MCF 10A (cell line): ENCODE data around the gene P2RY6. TPM values are rescaled to one million over a fixed set of nuclear protein-coding genes. Genes with fewer than 3 reads are reported as not detected.

Source experiments
- Bru-seq: library from RNA; stranded (reverse); fragments of 400-500 nt; gene quantifications from one replicate; lab custom pipeline; 2021; lab: Mats Ljungman, UMichigan
- BruChase-seq, 2 experiments: library from RNA; stranded (reverse); fragments of 400-500 nt; gene quantifications; one replicate each; lab custom pipeline; 2021; lab: Mats Ljungman, UMichigan
- BruUV-seq: library from RNA; stranded (reverse); fragments of 400-500 nt; replicated peaks from 2 replicates; lab custom pipeline; 2021; lab: Mats Ljungman, UMichigan
- CTCF ChIA-PET: fragments of 300-600 bp; sonication (Branson Sonifier 250); formaldehyde crosslinking; extraction: SDS; loops from one replicate; lab custom pipeline; 2021; ENCODE audit warnings: antibody characterized with exemption, inconsistent platforms; lab: Yijun Ruan, JAX
- POLR2A ChIA-PET: fragments of 300-600, 350-650 bp; sonication (Branson Sonifier 250); formaldehyde crosslinking; extraction: SDS; loops from one replicate; lab custom pipeline; 2020; ENCODE audit warnings: antibody characterized with exemption, inconsistent platforms; lab: Yijun Ruan, JAX
- DNase-seq: peaks from one replicate; pipeline ENCODE4 v3.0.0-alpha.2; 2018; ENCODE audit not compliant: unreplicated experiment
- H3K27ac Mint-ChIP-seq: one replicate; pipeline ENCODE4 v1.8.0; 2022; ENCODE audit warnings: mild to moderate bottlenecking, low read depth, mixed read lengths; ENCODE audit not compliant: unreplicated experiment
- H3K27me3 Mint-ChIP-seq: one replicate; pipeline ENCODE4 v1.8.0; 2022; ENCODE audit warnings: mixed read lengths; ENCODE audit not compliant: insufficient read depth, unreplicated experiment
- H3K36me3 Mint-ChIP-seq: one replicate; pipeline ENCODE4 v1.8.0; 2022; ENCODE audit warnings: mild to moderate bottlenecking, moderate library complexity, mixed read lengths; ENCODE audit not compliant: insufficient read depth, unreplicated experiment
- H3K4me1 Mint-ChIP-seq: one replicate; pipeline ENCODE4 v1.8.0; 2022; ENCODE audit warnings: mixed read lengths; ENCODE audit not compliant: insufficient read depth, unreplicated experiment
- H3K4me3 Mint-ChIP-seq: one replicate; pipeline ENCODE4 v1.8.0; 2022; ENCODE audit warnings: mild to moderate bottlenecking, moderate library complexity, mixed read lengths; ENCODE audit not compliant: unreplicated experiment
- H3K9me3 Mint-ChIP-seq: one replicate; pipeline ENCODE4 v1.8.0; 2022; ENCODE audit warnings: mixed read lengths; ENCODE audit not compliant: unreplicated experiment
- CTCF ChIP-seq: fragments of 200-600 bp; IDR thresholded peaks from one replicate; pipeline ENCODE4 v1.8.0; 2022; ENCODE audit warnings: antibody characterized with exemption, mild to moderate bottlenecking; ENCODE audit not compliant: unreplicated experiment
- intact Hi-C: fragments of 100-400 bp; cut with micrococcal nuclease; formaldehyde crosslinking; loops from 2 replicates; pipeline ENCODE4 v1.14.1; 2022
- long read RNA-seq: library from polyadenylated mRNA; stranded (forward); transcript quantifications from one replicate; pipeline ENCODE4 v2.0.0, GENCODE V29; 2022
- total RNA-seq: library from RNA; stranded (reverse); gene quantifications from 2 replicates; pipeline ENCODE4 v1.2.3, GENCODE V29; 2022

P2RY6 gene
- total RNA-seq (not detected in 2 replicates), Bru-seq, nascent RNA (percentile 4 among the genes with signal in this experiment), BruChase-seq, experiment 1, labeled RNA remaining after a 6-hour chase (not detected), BruChase-seq, experiment 2, labeled RNA remaining after a 2-hour chase (not detected)
- long read RNA-seq: 0 reads

DNA sequence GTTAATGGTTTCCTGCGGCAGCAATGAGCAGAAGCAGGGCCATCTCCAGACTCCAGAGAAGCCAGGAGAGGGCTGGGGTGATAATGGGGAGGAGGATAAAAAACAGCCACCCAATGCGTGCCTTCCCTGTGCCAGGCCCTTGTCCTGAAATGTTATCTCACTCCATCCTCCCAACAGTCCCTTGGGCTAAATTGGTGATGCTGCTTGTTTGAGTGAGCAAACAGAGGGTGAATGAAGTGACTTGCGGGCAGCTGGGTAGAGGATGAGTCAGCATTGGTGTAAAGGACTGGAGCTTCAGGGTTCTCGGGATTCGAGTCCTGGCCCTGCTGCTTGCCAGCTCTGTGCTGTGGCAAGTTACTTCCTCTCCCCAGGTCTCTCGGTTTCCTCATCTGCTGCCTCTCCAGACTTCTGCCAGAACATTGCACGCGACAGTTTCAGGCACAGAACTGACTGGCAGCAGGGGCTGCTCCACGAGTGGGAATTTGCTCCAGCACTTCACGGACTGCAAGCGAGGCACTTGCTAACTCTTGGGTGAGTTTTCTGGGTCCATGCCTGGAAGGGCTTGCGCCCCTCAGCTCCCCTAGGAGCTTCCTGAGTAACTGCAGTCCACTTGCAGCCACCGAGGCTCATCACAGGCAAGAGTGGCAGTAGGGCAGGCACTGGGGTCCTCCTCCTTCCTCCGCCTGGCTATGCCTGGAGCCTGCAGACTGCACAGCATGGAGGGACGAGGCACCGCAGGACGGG, at the start of gene P2RY6:
Gene P2RY6 (plus strand): TSS at position 403 of the 744 bp plus-strand sequence. CDS start 24,181 bp downstream, outside the sequence.
- no TSS peak for BruUV-seq
- Mint-ChIP-seq H3K27ac (no peak within 1 kb of the TSS), H3K27me3 (no peaks in the 10 kb centered on the region), H3K4me1 (no peaks in the 10 kb centered on the region), H3K4me3 (no peak within 1 kb of the TSS), H3K9me3 (no peaks in the 10 kb centered on the region), H3K36me3 (no peaks in the 10 kb centered on the region)
- TF ChIP-seq CTCF: no peak
- intact Hi-C loops: no loop called here
- ChIA-PET CTCF (interaction anchor here (0.6 to 1.8 kb wide), 4 partner anchors 10 to 1882 kb away, joined by 3 to 8 read pairs (median 3); no protein-coding TSS in a partner anchor), POLR2A (interaction anchor here (0.5 kb wide), 1 partner anchor 506 kb away, joined by 3 read pairs; no protein-coding TSS in a partner anchor)
- peak; percentile 80 for DNase-seq

DNA sequence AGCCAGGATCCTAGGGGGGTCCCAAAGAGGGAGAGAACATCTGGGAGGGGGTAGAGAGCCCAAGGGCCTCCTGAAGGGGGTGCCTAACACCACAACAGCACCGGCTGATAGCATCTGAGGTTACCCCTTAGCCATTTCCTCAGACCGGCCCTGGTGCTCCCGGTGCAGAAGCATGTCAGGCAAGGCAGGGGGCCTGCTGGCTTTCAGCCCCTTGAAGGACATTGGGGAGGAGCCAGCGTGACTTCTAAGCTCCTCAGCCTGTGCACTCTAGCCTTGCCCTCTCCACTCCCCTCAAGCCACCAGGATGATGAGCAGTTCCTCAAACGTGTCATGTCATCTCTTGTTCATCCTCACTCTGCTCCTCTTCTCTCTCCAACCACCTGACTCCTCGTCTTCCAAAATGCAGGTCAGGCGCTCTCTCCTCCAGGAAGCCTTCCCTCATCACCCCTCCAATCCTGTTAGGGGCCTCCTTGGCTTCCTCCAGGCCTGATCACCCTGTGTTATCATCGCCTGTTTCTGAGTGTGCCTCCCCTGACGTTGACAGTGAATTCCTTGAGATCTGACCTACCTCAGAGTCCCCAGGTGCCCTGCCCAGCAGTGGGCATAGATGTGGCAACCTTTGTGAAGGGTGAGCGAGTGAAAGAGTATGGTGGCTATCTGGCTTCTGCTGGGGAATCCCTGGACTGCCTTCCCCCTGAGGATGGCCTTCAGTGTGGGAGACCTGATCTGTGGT, 48.0 kb upstream of the P2RY6 start:
- Mint-ChIP-seq H3K4me1 (peaks cover 2% of the 10 kb centered on the region), H3K36me3 (no peaks in the 10 kb centered on the region), H3K4me3 (no peak overlapping the region), H3K27me3 (no peaks in the 10 kb centered on the region), H3K9me3 (no peaks in the 10 kb centered on the region), H3K27ac (no peak overlapping the region)
- DNase-seq: no peak
- ChIA-PET CTCF (interaction anchor here (2.4 kb wide), 1 partner anchor 13 kb away, joined by 10 read pairs; no protein-coding TSS in a partner anchor), POLR2A (interaction anchor here (1.0 kb wide), 1 partner anchor 82 kb away, joined by 3 read pairs; the partner anchor contains the start of gene FCHSD2)
- intact Hi-C loops: no loop called here
- no TSS peak for BruUV-seq
- no peak for TF ChIP-seq CTCF

DNA sequence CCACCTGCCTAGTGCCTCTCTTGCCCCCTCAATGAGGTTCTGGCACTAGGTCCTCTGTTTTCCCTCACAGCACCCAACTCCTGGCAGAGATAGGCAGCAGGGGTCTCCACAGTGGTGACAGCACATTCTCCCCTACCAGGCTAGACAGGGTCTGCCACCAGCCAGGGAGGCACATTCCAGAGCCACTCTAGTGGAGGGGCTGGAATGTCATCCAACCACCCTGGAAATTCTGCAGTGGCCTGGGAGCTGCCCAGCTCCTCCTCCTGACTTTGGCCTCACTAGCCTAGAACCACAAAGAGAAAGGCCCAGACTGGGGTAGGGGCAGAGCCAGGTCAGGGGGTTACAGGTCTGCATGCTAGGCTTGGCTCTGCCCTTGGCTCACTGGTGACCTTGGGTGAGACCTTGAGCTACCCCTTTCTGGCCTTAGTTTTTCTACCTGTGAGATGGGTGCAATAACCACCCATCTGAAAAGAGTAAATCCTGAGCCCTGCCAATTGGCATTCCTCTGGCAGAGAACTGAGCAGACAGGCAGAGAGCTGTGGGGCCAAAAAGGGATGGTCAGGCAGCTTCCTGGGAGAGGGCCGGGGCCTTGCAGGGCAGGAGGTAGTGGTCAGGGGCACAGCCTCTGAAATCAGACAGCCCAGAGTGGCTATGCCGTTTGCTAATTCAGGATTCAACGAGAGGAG, 47.0 kb upstream of the P2RY6 start:
- no peaks in the 10 kb centered on the region for H3K36me3 Mint-ChIP-seq
- TF ChIP-seq CTCF: no peak
- H3K4me1 Mint-ChIP-seq: no peaks in the 10 kb centered on the region
- H3K27me3 Mint-ChIP-seq: no peaks in the 10 kb centered on the region
- POLR2A ChIA-PET: interaction anchor here (1.0 kb wide), 1 partner anchor 83 kb away, joined by 3 read pairs; the partner anchor contains the start of gene FCHSD2
- H3K27ac Mint-ChIP-seq: no peak overlapping the region
- CTCF ChIA-PET: interaction anchor here (1.0 to 2.4 kb wide), 2 partner anchors 12 to 69 kb away, joined by 4 to 10 read pairs; no protein-coding TSS in a partner anchor
- no peak for DNase-seq
- no TSS peak for BruUV-seq
- intact Hi-C loops: no loop called here
- H3K9me3 Mint-ChIP-seq: no peaks in the 10 kb centered on the region
- H3K4me3 Mint-ChIP-seq: no peak overlapping the region
